Pons (tissue), 1 donor: ENCODE measurements around the gene GARIN1A.

ENCODE experiments used
- DNase-seq: peaks from one replicate; pipeline ENCODE4 v3.0.0-alpha.2; 2016; ENCODE audit warnings: low spot score

GARIN1A gene

DNA sequence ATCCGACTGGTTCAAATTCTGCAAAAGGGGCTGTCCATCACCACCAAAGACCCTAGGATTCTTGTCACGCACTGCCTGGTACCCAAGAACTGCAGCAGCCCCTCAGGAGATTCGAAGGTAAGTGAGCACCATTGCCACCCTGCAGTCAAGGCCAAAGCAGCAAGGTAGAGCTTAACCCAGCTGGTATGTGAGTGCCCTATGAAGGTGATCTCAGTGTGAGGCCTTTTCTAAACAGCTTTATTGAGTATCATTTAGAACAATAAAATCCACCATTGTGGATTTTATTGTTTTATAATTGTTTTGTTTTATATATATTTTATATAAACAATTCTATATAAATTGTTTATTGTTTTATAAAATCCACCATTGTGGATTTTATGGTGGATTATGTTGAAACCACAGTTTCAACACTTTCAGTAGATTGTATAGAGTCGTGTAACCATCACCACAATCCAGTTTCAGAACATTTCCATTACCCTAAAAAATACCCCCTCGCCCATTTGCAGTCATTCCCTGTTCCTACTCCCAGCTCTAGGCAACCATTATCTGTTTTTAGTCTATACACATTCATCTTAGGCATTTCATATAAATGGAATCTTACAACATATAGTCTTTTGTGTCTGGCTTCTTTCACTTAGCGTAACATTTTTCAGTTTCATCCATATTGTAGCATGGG is 47.0 kb downstream of the GARIN1A start:
- DNase-seq: no peak

DNA sequence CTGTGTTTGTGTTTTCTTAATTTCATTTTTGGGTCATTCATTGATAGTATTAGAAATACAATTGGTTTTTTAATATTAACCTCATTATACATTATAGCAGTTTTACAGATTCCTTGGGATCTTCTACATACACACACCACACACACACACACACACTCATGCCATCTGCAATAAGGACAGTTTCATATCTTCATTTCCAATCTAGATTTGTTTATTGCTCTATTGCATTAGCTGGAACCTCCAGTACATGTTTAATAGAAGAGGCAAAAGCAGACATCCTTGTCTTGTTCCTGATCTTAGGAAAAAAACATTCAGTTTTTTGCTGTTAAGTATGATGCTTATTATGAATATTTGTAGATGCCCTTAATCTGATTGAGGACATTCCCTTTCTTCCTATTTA is 49.3 kb downstream of the GARIN1A start:
- no peak for DNase-seq
